Vagina (tissue), 2 donors: Measurements from ENCODE around the gene TBC1D8.

Experiments used
- CTCF ChIP-seq, 3 experiments: fragments of 450-650 bp in 2 of 3; fragments of 200-600 bp in 1 of 3; sonication (generic) in 1 of 3; IDR thresholded peaks; one replicate each; pipeline ENCODE4 v1.5.1; 2017 to 2019; ENCODE audit warnings: antibody characterized with exemption in 3 of 3, mild to moderate bottlenecking in 2 of 3, moderate library complexity in 2 of 3
- POLR2A ChIP-seq, 2 donors: fragments of 450-650 bp; IDR thresholded peaks; one replicate each; pipeline ENCODE4 v1.6.1; 2017; ENCODE audit warnings: antibody characterized with exemption in 2 of 2, mild to moderate bottlenecking in 2 of 2, moderate library complexity in 2 of 2

GRCh38 chr2:101125808-101126207, 25.4 kb downstream of the TBC1D8 start:
- no peak for TF ChIP-seq CTCF (IDR thresholded peaks at IDR 0.05)
- TF ChIP-seq POLR2A (IDR thresholded peaks at IDR 0.05) = no peak
